ENCODE measurements around the gene EPG5.

DNA sequence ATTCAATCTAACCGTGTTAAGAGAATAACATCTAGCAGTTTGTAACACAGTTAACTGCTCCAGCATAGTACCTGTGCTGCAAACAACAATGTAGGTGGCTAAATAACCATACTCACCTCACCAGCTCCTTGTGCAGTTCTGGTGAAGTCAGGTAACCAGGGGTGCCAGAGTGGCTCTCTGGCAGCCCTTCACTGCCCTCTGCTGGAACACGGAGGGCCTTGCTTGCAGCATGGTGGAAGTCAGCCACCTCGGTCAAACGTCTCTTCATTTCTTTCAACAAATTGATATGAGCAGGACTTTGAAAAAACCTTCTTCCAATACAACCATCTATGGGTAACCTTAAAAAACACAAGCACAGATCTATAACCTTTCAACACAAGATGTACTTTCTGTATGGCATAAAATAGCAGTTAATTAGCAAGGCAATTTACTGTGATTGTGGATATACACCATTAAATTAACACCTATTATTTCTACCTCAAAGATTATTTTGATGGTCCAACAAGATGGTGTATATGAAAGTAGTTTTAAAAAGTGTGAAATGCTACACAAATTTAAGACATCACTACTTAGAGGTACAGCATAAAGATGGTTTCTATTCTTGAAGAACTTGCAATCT is 56.6 kb downstream of the EPG5 start:
- peak; percentile 89 for TF ChIP-seq CTCF (IDR thresholded peaks at IDR 0.05)
- TF ChIP-seq ZFX (IDR thresholded peaks at IDR 0.05; ENCODE audit: borderline replicate concordance), result no peak
